ENCODE results near the gene MT1G.

MT1G gene

DNA sequence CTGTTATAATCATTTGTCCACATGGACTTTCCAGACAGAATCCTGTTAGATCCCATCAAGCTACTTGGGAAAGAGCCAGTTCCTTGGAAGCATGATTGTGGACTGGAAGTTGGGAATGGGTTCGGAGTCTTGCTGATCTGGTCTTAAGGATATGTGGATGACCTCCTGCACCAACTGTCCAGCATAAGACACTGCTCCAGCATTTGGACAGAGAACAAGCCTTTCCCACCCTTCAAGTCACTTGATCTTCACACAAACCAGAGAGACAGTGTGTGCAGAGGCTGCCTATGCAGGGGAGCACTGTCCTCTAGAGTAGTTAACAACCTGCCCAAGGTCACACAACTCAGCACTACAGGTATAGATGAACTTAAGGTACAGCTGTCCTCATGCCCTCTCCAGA, 22.0 kb downstream of the MT1G start:
- Histone ChIP-seq H3K9me3 (replicated peaks; ENCODE audit: insufficient read depth, low read length) (no peaks in the 10 kb centered on the region), H3K4me3 (ENCODE audit: low read length) (no peak overlapping the region), H3K4me2 (ENCODE audit: low read depth, low read length) (no peak overlapping the region), H3K9me2 (replicated peaks; ENCODE audit: insufficient read depth, low read length) (no peaks in the 10 kb centered on the region), H4K20me1 (ENCODE audit: insufficient read depth, low read length) (no peaks in the 10 kb centered on the region), H3K36me3 (replicated peaks; ENCODE audit: insufficient read depth, low read length) (no peaks in the 10 kb centered on the region), H3K79me2 (ENCODE audit: low read length) (no peaks in the 10 kb centered on the region), H3K27ac (ENCODE audit: low read length) (no peak overlapping the region), H3K4me1 (ENCODE audit: low read length) (no peaks in the 10 kb centered on the region), H3K27me3 (replicated peaks; ENCODE audit: insufficient read depth, low read length) (peaks cover 35% of the 10 kb centered on the region), H2AFZ (ENCODE audit: low read length) (no peak overlapping the region), H3F3A (ENCODE audit: insufficient read depth, low read length) (no peaks in the 10 kb centered on the region), H3K9ac (ENCODE audit: low read length) (no peak overlapping the region)
- TF ChIP-seq EZH2phosphoT487 (IDR thresholded peaks at IDR 0.05; ENCODE audit: low read length) (no peak), EZH2 (optimal IDR thresholded peaks at IDR 0.05; ENCODE audit: low read depth, low read length) (no peak)
- TF ChIP-seq, protein P1, sequence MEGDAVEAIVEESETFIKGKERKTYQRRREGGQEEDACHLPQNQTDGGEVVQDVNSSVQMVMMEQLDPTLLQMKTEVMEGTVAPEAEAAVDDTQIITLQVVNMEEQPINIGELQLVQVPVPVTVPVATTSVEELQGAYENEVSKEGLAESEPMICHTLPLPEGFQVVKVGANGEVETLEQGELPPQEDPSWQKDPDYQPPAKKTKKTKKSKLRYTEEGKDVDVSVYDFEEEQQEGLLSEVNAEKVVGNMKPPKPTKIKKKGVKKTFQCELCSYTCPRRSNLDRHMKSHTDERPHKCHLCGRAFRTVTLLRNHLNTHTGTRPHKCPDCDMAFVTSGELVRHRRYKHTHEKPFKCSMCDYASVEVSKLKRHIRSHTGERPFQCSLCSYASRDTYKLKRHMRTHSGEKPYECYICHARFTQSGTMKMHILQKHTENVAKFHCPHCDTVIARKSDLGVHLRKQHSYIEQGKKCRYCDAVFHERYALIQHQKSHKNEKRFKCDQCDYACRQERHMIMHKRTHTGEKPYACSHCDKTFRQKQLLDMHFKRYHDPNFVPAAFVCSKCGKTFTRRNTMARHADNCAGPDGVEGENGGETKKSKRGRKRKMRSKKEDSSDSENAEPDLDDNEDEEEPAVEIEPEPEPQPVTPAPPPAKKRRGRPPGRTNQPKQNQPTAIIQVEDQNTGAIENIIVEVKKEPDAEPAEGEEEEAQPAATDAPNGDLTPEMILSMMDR (IDR thresholded peaks at IDR 0.05; ENCODE audit: low read length): no peak
- no peak for DNase-seq

DNA sequence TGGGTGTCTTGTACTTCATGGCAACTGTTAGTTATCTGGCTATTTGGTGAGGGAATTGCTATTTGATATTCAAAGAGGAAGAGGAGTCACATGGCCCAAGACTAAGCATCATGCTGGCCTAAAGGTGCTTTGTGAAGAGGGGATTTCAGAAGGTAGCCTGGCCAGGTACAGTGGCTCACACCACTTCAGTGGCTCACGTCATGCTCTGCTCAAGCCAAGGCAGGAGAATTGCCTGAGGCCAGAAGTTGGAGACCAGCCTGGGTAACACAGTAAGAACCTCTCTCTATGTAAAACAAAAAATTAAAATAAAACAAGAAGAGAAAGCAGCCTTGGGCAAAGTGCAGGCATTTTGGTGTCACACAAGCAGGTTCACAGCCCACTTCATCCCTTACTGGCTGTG, 22.6 kb downstream of the MT1G start:
- no peaks in the 10 kb centered on the region for H3K9me2 ChIP-seq (replicated peaks; ENCODE audit: insufficient read depth, low read length)
- H2AFZ ChIP-seq (ENCODE audit: low read length): no peak overlapping the region
- H3F3A ChIP-seq (ENCODE audit: insufficient read depth, low read length): no peaks in the 10 kb centered on the region
- TF ChIP-seq EZH2 (optimal IDR thresholded peaks at IDR 0.05; ENCODE audit: low read depth, low read length) (no peak), EZH2phosphoT487 (IDR thresholded peaks at IDR 0.05; ENCODE audit: low read length) (no peak)
- TF ChIP-seq, protein P1 (IDR thresholded peaks at IDR 0.05; ENCODE audit: low read length): no peak
- H3K4me3 ChIP-seq (ENCODE audit: low read length): no peak overlapping the region
- H3K9ac ChIP-seq (ENCODE audit: low read length): no peak overlapping the region
- no peak overlapping the region for H3K27ac ChIP-seq (ENCODE audit: low read length)
- peaks cover 38% of the 10 kb centered on the region for H3K27me3 ChIP-seq (replicated peaks; ENCODE audit: insufficient read depth, low read length)
- H3K4me2 ChIP-seq (ENCODE audit: low read depth, low read length): no peak overlapping the region
- no peak for DNase-seq
- no peaks in the 10 kb centered on the region for H3K79me2 ChIP-seq (ENCODE audit: low read length)
- no peaks in the 10 kb centered on the region for H3K9me3 ChIP-seq (replicated peaks; ENCODE audit: insufficient read depth, low read length)
- no peaks in the 10 kb centered on the region for H4K20me1 ChIP-seq (ENCODE audit: insufficient read depth, low read length)
- no peaks in the 10 kb centered on the region for H3K4me1 ChIP-seq (ENCODE audit: low read length)
- H3K36me3 ChIP-seq (replicated peaks; ENCODE audit: insufficient read depth, low read length): no peaks in the 10 kb centered on the region

GRCh38 chr16:56643833-56644232, 24.0 kb downstream of the MT1G start:
- H3K9me2 ChIP-seq (replicated peaks; ENCODE audit: insufficient read depth, low read length): no peaks in the 10 kb centered on the region
- TF ChIP-seq EZH2 (optimal IDR thresholded peaks at IDR 0.05; ENCODE audit: low read depth, low read length) (no peak), EZH2phosphoT487 (IDR thresholded peaks at IDR 0.05; ENCODE audit: low read length) (no peak)
- TF ChIP-seq, protein P1 (IDR thresholded peaks at IDR 0.05; ENCODE audit: low read length): no peak
- no peak for DNase-seq
- no peaks in the 10 kb centered on the region for H3K79me2 ChIP-seq (ENCODE audit: low read length)
- no peaks in the 10 kb centered on the region for H3F3A ChIP-seq (ENCODE audit: insufficient read depth, low read length)
- H3K27ac ChIP-seq (ENCODE audit: low read length): no peak overlapping the region
- peak overlapping the region; percentile 32 for H3K4me3 ChIP-seq (ENCODE audit: low read length)
- H3K9me3 ChIP-seq (replicated peaks; ENCODE audit: insufficient read depth, low read length): no peaks in the 10 kb centered on the region
- H3K27me3 ChIP-seq (replicated peaks; ENCODE audit: insufficient read depth, low read length): peaks cover 52% of the 10 kb centered on the region
- no peaks in the 10 kb centered on the region for H3K4me1 ChIP-seq (ENCODE audit: low read length)
- H2AFZ ChIP-seq (ENCODE audit: low read length): peak overlapping the region; percentile 42
- H3K4me2 ChIP-seq (ENCODE audit: low read depth, low read length): peak overlapping the region; percentile 77
- H4K20me1 ChIP-seq (ENCODE audit: insufficient read depth, low read length): no peaks in the 10 kb centered on the region
- H3K36me3 ChIP-seq (replicated peaks; ENCODE audit: insufficient read depth, low read length): no peaks in the 10 kb centered on the region
- H3K9ac ChIP-seq (ENCODE audit: low read length): no peak overlapping the region
